RPMI7951 (cell line): ENCODE results near the gene C1QB. TPM values are rescaled to one million over a fixed set of nuclear protein-coding genes. Genes with fewer than 3 reads are reported as not detected.
"Not testable (repeated sequence)": the region's sequence is repeated elsewhere in the genome, so short reads cannot be mapped to it uniquely, and the experiment has no call there.

Experiments used
- DNase-seq: peaks from one replicate; pipeline ENCODE4 v3.0.0-alpha.2; 2012; ENCODE audit warnings: low read depth
- total RNA-seq: library from RNA; depleted of rRNA; stranded (reverse); fragments of >200 nt; shearing (Covaris generic); gene quantifications from 2 replicates; pipeline ENCODE4 v1.2.3, GENCODE V29; 2014

Gene C1QB
- total RNA-seq, 1 experiment from 2014 or later = not detected

GRCh38 chr1:22665752-22666151, 12.7 kb downstream of the C1QB start:
- no peak for DNase-seq

GRCh38 chr1:22666412-22666811, 13.4 kb downstream of the C1QB start:
- DNase-seq = no peak

DNA sequence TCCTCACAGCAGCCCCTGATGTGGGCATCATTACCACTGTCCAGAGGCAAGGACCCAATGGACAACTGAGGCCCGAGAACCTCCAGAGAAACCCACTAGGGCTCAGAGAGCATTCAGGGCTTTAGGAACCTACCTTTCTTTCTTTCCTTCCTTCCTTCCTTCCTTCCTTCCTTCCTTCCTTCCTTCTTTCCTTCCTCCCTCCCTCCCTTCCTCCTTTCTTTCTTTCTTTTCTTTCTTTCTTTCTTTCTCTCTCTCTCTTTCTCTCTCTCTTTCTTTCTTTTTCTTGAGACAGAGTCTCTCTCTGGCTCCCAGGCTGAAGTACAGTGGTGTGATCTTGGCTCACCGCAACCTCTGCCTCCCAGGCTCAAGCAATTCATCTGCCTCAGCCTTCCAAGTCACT, 15.8 kb downstream of the C1QB start:
- not testable (repeated sequence) for DNase-seq

GRCh38 chr1:22670352-22670975, 17.4 kb downstream of the C1QB start:
- no peak for DNase-seq

DNA sequence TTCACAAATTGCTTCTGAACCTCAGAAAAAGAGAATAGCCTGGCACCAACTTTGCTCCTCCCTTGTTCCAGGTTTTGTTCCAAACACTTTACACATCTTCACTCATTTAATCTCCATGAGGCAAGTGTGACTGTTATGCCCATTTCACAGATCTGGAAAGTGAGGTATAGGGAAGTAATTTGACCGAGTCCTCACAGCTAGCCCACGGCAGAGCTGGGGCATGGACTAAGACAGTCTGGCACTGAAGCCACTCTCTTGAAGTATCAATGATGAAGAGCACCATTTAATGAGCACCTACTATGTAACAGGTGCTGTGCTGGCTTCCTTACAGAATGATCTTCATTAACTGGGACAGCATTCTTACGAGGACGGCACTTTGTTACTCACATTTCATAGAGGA, 19.0 kb downstream of the C1QB start:
- DNase-seq = no peak

DNA sequence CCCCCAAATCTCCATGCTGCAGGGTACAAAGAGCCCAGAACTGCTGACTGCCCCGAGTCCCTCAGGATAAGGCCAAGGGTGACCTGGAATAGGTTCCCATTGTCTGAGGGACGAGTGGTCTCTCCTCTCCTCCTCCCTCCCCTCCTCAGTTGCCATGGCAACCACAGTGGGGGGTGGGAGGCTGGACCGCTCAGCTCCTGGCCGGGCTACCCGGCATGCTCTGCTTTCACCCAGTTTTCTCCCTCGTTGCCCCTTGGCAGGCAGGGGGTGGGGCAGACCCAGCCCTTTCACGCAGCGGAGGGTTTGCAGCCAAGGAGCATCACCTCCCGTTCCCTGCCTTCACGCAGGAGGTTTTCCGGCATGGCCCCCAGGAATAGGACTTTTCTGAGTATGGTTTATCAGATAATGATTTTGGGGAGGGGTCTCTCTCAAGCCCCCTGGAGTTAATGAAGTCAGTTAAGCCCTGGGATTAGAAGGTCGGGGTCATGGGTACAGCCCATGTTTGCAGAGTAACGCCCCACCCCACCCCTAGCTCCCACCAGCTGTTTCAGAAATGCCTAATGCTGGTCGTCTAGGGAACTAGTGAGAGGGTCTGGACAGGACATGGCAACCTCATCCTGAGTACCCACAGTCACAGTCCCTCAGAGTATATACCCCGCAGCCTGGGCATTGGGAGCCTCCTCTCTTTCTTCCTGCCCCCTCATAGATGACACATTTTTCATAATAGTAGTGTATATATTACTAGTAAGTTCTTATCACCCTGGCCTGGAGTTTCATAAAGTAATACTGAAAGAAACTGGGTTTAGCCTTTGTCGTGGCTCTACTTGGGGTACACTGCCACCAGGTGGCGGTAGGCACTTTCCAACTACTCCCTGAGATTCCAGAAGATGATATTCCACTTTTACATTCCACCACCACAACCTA, 20.7 kb downstream of the C1QB start:
- DNase-seq = peak; percentile 45

DNA sequence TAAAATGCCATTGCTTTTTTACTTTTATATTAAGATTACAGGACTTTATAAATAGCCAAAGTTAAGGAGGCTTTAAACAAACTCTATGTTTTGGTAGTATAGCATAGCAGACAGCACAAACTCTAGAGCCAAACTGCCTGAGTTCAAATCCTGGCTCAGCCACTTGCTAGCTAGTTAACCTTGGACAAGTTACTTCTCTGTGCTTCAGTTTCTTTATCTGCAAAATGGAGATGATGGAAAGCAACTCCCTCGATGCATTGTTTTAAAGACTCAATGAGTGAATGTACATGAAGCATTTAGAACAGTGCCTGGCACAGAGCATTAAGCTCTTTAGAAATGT, 21.3 kb downstream of the C1QB start:
- DNase-seq = no peak

DNA sequence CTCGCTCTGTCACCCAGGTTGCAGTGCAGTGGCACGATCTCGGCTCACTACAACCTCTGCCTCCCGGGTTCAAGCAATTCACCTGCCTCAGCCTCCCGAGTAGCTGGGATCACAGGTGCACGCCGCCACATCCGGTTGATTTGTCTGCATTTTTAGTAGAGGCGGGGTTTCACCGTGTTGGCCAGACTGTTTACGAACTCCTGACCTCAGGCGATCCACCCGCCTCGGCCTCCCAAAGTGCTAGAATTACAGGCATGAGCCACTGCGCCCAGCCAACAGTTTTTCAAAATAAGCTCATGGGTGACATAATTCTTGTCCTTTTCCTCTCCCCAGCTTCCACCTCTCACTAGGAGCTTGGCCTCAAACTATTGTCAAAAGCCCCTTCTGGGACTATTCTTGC, 23.1 kb downstream of the C1QB start:
- not testable (repeated sequence) for DNase-seq

DNA sequence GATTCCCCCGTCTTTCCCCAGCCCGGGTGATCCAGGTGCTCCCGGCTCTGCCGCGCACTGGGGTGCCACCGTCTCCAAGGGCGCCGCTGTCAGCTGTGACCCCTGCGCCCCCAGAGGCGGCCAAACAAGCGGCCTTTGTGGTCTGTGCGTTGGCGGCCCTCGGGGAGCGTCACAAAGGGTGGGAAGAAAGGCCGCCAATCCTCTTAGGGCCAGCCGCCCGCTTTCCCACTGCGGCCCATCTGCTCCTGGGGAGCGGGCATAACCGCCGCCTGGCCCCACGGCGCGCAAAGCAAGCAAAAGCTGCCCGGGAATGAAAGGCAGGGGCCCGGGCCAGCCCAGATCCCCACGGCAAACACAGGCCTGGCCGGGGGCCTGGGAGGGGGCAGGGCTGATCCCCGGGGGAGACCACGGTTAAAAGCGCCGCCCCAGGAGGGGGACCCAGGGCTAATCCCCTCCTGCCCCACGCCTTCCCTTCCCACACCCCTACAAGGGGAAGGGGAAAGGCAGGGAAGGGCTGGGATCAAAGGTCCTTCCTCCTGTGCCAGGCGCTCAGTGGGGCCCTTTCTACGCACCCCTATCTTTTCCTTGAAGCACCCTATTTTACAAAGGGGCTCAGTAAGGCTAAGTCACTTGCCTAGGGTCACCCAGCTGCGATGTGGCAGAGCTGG, 24.0 kb downstream of the C1QB start:
- DNase-seq = no peak

DNA sequence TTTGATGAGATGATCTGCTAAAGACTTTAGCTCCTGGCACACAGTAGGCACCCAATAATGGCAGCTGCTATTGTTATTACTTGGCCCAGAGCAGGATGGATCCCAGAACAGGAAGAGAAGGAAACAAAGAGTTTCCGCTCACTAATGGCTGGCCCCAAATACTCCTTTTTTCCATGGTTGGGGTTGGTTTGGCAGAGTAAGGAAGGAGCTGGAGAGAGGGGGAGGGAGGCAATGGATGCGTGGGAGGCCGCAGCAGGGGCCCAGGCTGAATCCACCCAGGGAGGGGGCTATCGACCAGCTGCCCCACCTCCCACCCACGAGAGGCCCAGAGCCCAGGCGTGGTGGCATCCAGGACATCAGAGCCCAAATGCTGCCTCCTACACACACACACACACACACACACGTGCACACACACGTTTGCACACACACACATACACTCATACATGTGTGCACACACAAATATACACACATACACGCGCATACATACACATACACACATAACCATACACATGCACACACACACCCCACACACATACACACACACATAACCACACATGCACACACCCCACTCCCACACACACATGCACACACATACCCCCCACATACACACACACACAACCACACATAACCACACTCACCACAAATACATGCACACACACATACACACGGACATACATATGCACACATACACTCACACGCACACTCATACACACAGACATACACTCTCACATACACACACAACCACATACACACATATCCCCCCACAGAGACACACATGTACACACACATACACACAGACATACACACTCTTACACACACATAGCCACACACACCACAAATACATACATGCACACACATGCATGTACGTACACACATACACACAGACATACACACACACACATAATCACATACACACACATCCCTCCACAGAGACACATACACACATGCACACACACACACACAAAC, 25.2 kb downstream of the C1QB start:
- DNase-seq = no peak

- no peak for DNase-seq
Observed at GRCh38 chr1:22680726-22681125, 27.7 kb downstream of the C1QB start.

GRCh38 chr1:22681556-22682276, 28.7 kb downstream of the C1QB start:
- DNase-seq = no peak

DNA sequence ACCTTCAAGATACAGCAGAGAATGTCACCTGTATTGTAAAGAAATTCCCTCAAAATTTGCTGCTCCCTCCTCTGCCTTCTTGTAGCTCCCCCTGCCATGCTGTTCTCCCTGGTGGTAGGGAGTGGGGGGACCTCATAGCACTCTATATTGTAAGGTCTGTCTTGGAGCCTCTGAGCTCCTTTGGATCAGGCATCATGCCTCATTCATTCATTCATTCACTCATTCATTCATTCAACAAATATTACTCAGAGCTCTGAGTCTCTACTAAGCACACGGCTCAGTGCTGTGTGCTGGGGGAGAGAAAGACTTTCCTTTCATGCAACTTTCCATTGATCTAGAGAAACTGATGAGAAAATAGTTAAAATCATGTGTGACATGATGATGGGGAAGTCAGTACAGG, 30.5 kb downstream of the C1QB start:
- DNase-seq = no peak

GRCh38 chr1:22685591-22686059, 32.6 kb downstream of the C1QB start:
- no peak for DNase-seq

GRCh38 chr1:22687191-22687590, 34.2 kb downstream of the C1QB start:
- no peak for DNase-seq

- DNase-seq = no peak
Observed at GRCh38 chr1:22688466-22688865, 35.4 kb downstream of the C1QB start.

- peak; percentile 88 for DNase-seq
Observed at GRCh38 chr1:22689505-22689904, 36.5 kb downstream of the C1QB start.

DNA sequence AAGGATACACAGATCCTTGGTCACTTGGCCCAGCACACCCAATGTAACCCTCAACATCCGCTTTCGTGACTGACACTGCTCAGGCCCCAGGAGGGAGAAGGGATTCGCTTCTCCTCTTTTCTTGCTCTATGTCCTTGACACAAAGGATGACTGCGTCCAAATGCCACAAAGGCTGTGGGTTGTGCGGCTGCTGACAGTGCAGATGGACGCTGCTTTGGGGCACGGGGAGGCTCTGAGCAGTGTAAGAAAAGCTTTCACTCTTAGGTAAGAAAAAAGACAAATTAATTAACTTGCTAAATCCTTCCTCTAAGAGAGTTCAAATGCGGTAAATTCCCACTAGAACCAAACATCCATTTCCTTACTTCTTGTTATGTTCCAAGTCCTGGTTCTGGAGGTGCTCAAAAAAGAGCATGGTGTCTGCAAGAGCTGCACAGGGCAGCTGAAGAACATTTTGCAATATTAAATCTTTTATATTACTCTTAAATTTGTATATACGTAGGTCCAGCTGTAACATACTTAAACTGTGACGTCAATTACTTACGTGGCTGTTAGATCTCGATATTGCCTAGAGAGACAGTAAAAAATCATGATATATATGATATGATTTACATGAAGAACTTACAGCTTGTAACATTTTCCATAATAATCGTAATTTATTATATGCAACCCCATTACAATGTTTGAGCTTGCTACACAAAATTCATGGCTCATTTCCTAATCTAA, 38.2 kb downstream of the C1QB start:
- DNase-seq = no peak

- DNase-seq = no peak
Observed at GRCh38 chr1:22694172-22694571, 41.1 kb downstream of the C1QB start.

DNA sequence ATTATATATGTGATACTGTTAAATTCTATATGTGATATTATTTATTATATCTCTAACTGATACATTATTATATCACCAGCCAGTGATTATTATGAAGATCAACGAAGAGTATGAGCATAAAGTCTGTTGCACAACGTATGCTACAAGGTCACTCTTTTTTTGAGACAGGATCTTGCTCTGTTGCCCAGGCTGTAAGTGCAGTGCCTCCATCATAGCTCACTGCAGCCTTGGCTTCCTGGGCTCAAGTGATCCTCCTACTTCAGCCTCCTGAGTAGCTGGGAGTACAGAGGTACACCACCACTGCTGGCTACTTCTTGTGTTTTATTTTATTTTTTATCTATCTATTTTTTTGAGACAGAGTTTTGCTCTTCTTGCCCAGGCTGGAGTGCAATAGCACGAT, 43.6 kb downstream of the C1QB start:
- DNase-seq = no peak
